Measurements from ENCODE around the gene APOBEC4.

Gene APOBEC4

DNA sequence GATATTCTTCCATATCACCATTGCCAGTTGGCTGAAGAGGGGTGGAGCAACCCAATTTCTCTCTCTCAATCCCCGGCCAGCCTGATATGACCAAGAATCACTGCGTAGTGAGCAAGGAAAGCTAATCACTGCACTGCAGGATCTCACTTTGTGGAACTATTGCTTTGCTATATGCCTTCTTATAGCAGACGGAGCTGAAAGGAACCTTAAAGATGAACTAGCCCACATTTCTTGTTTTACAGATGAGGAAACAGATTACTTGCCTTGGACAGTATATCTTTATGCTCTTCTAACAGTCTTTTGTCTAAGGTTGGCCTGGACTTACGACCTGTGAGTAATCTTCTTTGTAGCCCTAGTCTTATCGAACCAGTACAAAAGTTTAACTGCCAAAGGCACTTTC is 7.6 kb downstream of the APOBEC4 start:
- H3K9me3 ChIP-seq (ENCODE audit: control insufficient read depth in 1 of 2, low read length in 2 of 2): no peaks in the 10 kb centered on the region
- no peaks in the 10 kb centered on the region for H3K36me3 ChIP-seq (ENCODE audit: control insufficient read depth in 1 of 2, insufficient read depth in 2 of 2, low read length in 2 of 2)
- no peaks in the 10 kb centered on the region for H3K4me1 ChIP-seq (ENCODE audit: control insufficient read depth in 1 of 2, insufficient read depth in 2 of 2, low read length in 2 of 2)
- H3K4me3 ChIP-seq (ENCODE audit: low read depth in 1 of 2, low read length in 2 of 2): no peak overlapping the region
- H3K27me3 ChIP-seq (ENCODE audit: low read depth, low read length): no peaks in the 10 kb centered on the region
- no peak overlapping the region for H3K27ac ChIP-seq (ENCODE audit: low read length)

DNA sequence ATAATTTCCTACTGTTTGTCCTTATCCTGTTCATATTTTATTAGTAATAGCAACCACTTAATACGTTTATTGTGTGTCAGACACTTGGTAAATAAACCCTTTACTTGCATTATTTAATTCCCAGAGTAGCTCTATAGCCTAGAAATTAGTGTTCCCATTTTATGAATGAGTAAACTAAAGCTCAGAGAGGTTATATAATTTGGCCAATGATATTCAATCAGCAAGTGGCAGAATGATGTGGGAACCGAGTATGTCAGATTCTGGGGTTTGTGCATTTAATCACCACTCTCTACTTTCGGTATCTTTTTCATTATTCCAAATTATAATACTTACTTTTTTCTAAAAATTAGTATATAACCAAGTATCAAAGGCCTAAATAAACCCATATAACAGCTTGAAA is 10.9 kb downstream of the APOBEC4 start:
- H3K4me1 ChIP-seq (ENCODE audit: control insufficient read depth in 1 of 2, insufficient read depth in 2 of 2, low read length in 2 of 2): no peaks in the 10 kb centered on the region

DNA sequence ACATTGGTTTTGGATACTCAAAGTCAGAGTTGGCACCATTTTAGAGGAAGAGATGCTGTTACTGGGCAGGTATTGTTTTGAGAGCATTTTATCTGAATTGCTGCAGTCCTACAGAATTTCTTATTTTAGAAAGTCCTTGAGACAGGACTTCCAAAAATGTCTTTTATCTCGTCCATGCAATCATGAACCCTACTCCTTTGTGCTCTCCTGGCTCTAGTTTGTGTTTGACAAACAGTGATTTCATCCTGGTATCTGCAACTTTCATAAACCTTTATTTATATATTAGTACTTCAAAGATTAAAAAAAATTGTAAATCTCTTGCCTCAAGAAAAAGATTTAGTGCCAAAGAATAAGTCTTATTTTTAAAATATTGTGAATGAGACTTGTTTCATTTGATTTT is 12.9 kb downstream of the APOBEC4 start:
- H3K36me3 ChIP-seq (ENCODE audit: control insufficient read depth in 1 of 2, insufficient read depth in 2 of 2, low read length in 2 of 2): peaks cover 0 to under 1% of the 10 kb centered on the region in 2 donors
- H3K27me3 ChIP-seq (ENCODE audit: low read depth, low read length): no peaks in the 10 kb centered on the region
- H3K4me3 ChIP-seq (ENCODE audit: low read depth in 1 of 2, low read length in 2 of 2): no peak overlapping the region
- H3K9me3 ChIP-seq (ENCODE audit: control insufficient read depth in 1 of 2, low read length in 2 of 2): no peaks in the 10 kb centered on the region
- peaks cover 0 to 8% of the 10 kb centered on the region in 2 donors for H3K4me1 ChIP-seq (ENCODE audit: control insufficient read depth in 1 of 2, insufficient read depth in 2 of 2, low read length in 2 of 2)
- H3K27ac ChIP-seq (ENCODE audit: low read length): no peak overlapping the region

More for the DNA sequence above, 10.9 kb downstream of the APOBEC4 start:
- no peaks in the 10 kb centered on the region for H3K27me3 ChIP-seq (ENCODE audit: low read depth, low read length)
- no peaks in the 10 kb centered on the region for H3K36me3 ChIP-seq (ENCODE audit: control insufficient read depth in 1 of 2, insufficient read depth in 2 of 2, low read length in 2 of 2)
- no peaks in the 10 kb centered on the region for H3K9me3 ChIP-seq (ENCODE audit: control insufficient read depth in 1 of 2, low read length in 2 of 2)
- no peak overlapping the region for H3K27ac ChIP-seq (ENCODE audit: low read length)
- H3K4me3 ChIP-seq (ENCODE audit: low read depth in 1 of 2, low read length in 2 of 2): no peak overlapping the region

DNA sequence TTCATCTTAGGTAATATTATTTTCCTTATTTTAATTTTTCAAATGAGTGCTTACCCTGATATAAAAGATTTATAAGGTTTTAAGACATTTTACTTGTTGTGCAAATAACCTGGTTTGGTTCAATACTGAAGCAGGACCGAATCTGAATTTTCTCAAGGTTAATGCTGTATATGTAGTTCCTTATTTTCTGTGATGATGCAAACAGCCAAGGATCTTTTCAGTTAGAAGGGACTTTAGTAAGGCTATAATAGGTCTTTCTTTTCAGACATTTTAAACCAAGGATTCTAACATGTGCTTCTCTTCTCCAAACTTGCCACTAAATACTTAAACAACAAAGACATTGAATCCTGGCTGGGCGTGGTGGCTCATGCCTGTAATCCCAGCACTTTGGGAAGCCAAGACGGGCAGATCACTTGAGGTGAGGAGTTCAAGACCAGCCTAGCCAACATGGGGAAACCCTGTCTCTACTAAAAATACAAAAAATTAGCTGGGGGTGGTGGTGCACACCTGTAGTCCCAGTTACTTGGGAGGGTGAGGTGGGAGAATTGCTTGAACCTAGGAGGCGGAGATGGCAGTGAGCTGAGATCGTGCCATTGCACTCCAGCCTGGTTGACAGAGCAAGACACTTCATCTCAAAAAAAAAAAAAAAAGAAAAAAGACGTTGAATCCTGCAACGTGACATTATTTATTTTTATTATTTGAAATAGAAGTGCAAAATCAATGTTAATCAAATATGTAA is 14.3 kb downstream of the APOBEC4 start:
- Histone ChIP-seq H3K27me3 (ENCODE audit: low read depth, low read length) (no peaks in the 10 kb centered on the region), H3K4me3 (ENCODE audit: low read depth in 1 of 2, low read length in 2 of 2) (no peak overlapping the region), H3K9me3 (ENCODE audit: control insufficient read depth in 1 of 2, low read length in 2 of 2) (no peaks in the 10 kb centered on the region), H3K4me1 (ENCODE audit: control insufficient read depth in 1 of 2, insufficient read depth in 2 of 2, low read length in 2 of 2) (peaks cover 0 to 8% of the 10 kb centered on the region in 2 donors), H3K27ac (ENCODE audit: low read length) (no peak overlapping the region), H3K36me3 (ENCODE audit: control insufficient read depth in 1 of 2, insufficient read depth in 2 of 2, low read length in 2 of 2) (peaks cover 0 to 3% of the 10 kb centered on the region in 2 donors)

DNA sequence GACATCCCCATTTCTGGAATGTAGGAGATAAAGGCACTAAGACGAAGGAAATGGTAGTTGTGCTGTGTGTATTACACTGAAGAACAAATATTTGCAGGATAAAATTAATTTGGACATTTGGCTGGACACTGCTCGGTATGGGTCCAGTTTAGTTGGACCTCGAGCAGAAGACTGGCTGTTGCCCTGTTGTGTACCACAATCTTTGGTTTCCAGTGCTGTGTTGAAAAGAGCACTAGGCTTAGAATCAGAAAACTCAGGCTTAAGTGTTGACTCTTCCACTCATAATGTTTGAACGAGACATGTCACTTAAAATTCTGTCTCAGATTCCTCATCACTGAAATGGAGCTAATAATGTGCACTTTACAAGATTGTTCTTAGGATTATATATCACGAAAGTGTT is 16.3 kb downstream of the APOBEC4 start:
- no peaks in the 10 kb centered on the region for H3K9me3 ChIP-seq (ENCODE audit: control insufficient read depth in 1 of 2, low read length in 2 of 2)
- H3K27ac ChIP-seq (ENCODE audit: low read length): no peak overlapping the region
- peak overlapping the region; percentile 84 to 89 for H3K4me3 ChIP-seq (ENCODE audit: low read depth in 1 of 2, low read length in 2 of 2)
- peaks cover 0 to 11% of the 10 kb centered on the region in 2 donors for H3K36me3 ChIP-seq (ENCODE audit: control insufficient read depth in 1 of 2, insufficient read depth in 2 of 2, low read length in 2 of 2)
- no peaks in the 10 kb centered on the region for H3K27me3 ChIP-seq (ENCODE audit: low read depth, low read length)
- H3K4me1 ChIP-seq (ENCODE audit: control insufficient read depth in 1 of 2, insufficient read depth in 2 of 2, low read length in 2 of 2): peaks cover 6 to 25% of the 10 kb centered on the region in 2 donors

DNA sequence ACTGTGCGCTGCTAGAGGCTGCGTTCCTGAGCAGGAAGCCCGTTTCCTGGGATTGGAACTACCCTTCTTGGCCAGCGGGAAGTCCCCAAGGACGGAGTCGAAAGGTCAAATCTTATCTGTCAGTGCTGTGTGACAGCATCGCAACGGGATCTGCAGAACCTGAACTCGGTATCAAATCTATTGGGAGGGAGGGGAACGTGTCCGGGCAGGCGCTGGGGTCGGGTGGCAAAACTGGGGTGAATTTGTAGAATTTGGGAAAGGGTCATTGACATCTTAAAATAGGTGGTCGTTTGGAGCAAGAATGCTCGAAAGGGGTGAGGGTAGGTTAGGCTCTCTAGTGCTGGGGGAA is 16.8 kb downstream of the APOBEC4 start:
- Histone ChIP-seq H3K27me3 (ENCODE audit: low read depth, low read length) (no peaks in the 10 kb centered on the region), H3K4me3 (ENCODE audit: low read depth in 1 of 2, low read length in 2 of 2) (peak overlapping the region; percentile 84 to 89), H3K9me3 (ENCODE audit: control insufficient read depth in 1 of 2, low read length in 2 of 2) (no peaks in the 10 kb centered on the region), H3K27ac (ENCODE audit: low read length) (peak overlapping the region; percentile 8), H3K36me3 (ENCODE audit: control insufficient read depth in 1 of 2, insufficient read depth in 2 of 2, low read length in 2 of 2) (peaks cover 0 to 12% of the 10 kb centered on the region in 2 donors), H3K4me1 (ENCODE audit: control insufficient read depth in 1 of 2, insufficient read depth in 2 of 2, low read length in 2 of 2) (peaks cover 6 to 27% of the 10 kb centered on the region in 2 donors)

DNA sequence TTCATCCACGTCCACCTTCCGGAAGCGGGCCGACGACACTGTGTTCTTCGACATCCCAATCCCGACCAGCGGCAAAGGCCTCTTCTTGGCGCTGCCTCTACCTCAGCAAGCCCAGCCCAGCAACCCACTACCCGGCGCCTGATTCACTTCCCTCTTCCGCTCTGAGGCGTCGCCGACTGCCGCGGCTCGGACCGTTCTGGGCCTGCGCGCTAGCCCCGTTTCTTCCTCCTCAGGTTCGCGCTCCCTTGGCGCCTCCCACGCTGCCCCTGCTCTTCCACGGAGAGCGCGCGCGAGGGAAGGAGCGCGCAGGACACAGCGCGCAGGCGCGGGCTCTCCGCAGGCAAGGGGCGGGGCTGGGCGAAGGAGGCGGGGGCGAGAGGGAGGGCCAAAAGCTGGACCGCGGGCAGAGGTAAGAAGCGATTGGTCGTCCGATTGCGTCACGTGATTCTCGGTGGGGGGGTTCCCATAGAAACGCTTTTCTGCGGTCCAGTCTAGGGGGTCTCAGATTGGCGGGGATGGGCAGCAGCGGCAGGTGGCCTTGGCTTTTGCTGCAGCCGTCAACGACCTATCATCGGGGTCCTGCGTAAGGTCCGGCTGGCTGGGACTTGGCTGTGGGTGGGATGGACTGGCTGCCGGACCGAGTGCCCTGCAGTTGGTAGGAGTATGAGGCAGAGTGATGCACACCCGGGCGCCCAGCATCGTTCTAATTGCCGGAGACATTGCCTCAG is 17.3 kb downstream of the APOBEC4 start, which contains the start of gene ARPC5:
Gene ARPC5 (minus strand): TSS at position 178 of the 728 bp plus-strand sequence. CDS start 124 bp downstream, at position 54.
- Histone ChIP-seq H3K27ac (ENCODE audit: low read length) (peak within 1 kb of the TSS; percentile 94), H3K4me1 (ENCODE audit: control insufficient read depth in 1 of 2, insufficient read depth in 2 of 2, low read length in 2 of 2) (peaks cover 6 to 32% of the 10 kb centered on the region in 2 donors), H3K36me3 (ENCODE audit: control insufficient read depth in 1 of 2, insufficient read depth in 2 of 2, low read length in 2 of 2) (peaks cover 2 to 12% of the 10 kb centered on the region in 2 donors), H3K4me3 (ENCODE audit: low read depth in 1 of 2, low read length in 2 of 2) (peak within 1 kb of the TSS; percentile 84 to 89), H3K27me3 (ENCODE audit: low read depth, low read length) (no peaks in the 10 kb centered on the region), H3K9me3 (ENCODE audit: control insufficient read depth in 1 of 2, low read length in 2 of 2) (no peaks in the 10 kb centered on the region)

DNA sequence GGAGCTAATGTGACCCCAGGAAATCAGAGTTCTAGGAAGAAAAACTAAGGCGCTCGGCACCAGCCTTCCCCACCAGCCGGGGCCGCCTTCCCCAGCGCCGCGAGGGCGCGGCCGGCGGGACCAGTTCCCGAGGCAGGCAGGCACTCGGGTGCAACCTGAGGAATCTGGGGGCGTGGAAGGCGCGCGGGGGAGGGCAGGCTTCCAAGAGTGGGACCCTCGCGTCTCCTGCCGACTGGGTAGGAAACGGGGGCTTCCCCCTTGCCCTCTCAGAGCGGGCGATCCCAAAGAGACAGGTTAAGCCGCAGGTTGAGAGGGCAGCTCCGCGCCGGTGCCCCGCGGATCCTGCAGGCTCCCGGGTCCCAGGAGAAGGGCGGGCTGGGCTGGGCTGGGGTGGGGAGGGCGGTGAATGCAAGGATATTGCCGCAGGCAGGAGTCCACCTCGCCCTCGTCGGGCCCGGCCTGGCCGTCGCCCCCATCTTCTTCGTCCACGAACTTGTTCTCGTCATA is 18.0 kb downstream of the APOBEC4 start:
- no peaks in the 10 kb centered on the region for H3K27me3 ChIP-seq (ENCODE audit: low read depth, low read length)
- peaks cover 6 to 38% of the 10 kb centered on the region in 2 donors for H3K4me1 ChIP-seq (ENCODE audit: control insufficient read depth in 1 of 2, insufficient read depth in 2 of 2, low read length in 2 of 2)
- peak overlapping the region; percentile 94 for H3K27ac ChIP-seq (ENCODE audit: low read length)
- peak overlapping the region; percentile 84 to 89 for H3K4me3 ChIP-seq (ENCODE audit: low read depth in 1 of 2, low read length in 2 of 2)
- H3K9me3 ChIP-seq (ENCODE audit: control insufficient read depth in 1 of 2, low read length in 2 of 2): no peaks in the 10 kb centered on the region
- H3K36me3 ChIP-seq (ENCODE audit: control insufficient read depth in 1 of 2, insufficient read depth in 2 of 2, low read length in 2 of 2): peaks cover 8 to 18% of the 10 kb centered on the region in 2 donors

DNA sequence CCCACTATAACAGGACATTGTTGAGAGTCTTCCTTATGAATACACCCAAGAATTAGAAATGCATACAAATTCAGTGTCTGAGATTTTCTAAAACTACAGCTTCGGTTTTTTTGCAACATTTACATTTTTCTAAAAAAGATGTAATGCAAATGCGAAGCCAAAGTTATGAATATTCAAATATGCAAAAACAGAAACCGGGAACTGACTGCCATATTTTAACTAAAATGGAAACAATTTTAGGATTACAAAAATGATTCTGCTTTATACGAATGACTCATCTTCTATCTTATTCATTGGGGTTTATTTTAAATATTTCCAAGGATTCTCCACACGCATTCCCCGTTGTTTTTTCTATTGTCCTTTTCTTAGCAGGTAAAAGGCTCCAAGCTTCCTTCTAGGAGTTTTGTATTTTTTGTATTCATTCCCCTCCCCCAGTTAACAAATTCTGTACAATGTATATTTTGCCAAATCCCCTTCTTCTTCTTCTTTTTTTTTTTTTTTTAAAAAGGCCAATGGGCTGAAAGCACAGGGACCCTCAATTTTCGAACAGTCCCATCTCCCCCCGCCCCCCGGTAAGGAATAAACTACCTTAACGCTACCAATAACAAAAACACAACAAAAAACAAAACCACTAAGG is 18.6 kb downstream of the APOBEC4 start:
- peak overlapping the region; percentile 94 for H3K27ac ChIP-seq (ENCODE audit: low read length)
- peaks cover 6 to 40% of the 10 kb centered on the region in 2 donors for H3K4me1 ChIP-seq (ENCODE audit: control insufficient read depth in 1 of 2, insufficient read depth in 2 of 2, low read length in 2 of 2)
- no peaks in the 10 kb centered on the region for H3K27me3 ChIP-seq (ENCODE audit: low read depth, low read length)
- peaks cover 14 to 20% of the 10 kb centered on the region in 2 donors for H3K36me3 ChIP-seq (ENCODE audit: control insufficient read depth in 1 of 2, insufficient read depth in 2 of 2, low read length in 2 of 2)
- H3K4me3 ChIP-seq (ENCODE audit: low read depth in 1 of 2, low read length in 2 of 2): peak overlapping the region; percentile 84 to 89
- no peaks in the 10 kb centered on the region for H3K9me3 ChIP-seq (ENCODE audit: control insufficient read depth in 1 of 2, low read length in 2 of 2)

DNA sequence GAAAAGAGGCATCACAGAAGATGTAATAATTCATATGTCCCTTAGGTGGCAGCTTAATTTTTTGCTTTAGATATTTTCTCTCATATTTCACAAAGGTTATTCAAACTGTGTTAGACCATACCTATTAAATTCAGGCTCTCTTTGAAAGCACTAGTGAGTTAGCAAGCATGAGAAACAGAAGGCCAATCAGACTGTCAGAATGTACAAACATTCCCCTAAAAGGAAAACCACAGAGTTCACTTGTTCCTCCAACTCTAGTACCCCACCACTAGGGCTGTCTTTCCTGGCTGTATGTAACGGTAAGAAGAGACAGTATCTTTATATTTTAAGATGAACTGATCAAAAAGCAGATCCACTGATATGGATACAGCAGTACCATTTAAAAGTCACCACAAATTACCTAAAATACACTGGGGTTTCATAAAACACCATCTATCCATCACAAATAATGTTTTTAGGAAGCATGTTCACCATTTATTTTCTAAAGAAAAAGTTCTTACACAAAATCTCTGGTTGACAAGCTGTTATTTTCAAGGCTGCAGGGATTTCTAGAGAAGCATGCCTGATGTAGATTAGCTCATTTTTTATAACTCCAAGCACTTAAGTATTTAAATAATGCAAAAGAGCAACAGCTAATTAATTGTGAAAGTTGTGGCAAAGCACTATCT is 19.3 kb downstream of the APOBEC4 start:
- no peaks in the 10 kb centered on the region for H3K27me3 ChIP-seq (ENCODE audit: low read depth, low read length)
- H3K36me3 ChIP-seq (ENCODE audit: control insufficient read depth in 1 of 2, insufficient read depth in 2 of 2, low read length in 2 of 2): peaks cover 20 to 21% of the 10 kb centered on the region in 2 donors
- H3K27ac ChIP-seq (ENCODE audit: low read length): peak overlapping the region; percentile 94
- no peaks in the 10 kb centered on the region for H3K9me3 ChIP-seq (ENCODE audit: control insufficient read depth in 1 of 2, low read length in 2 of 2)
- peaks cover 6 to 40% of the 10 kb centered on the region in 2 donors for H3K4me1 ChIP-seq (ENCODE audit: control insufficient read depth in 1 of 2, insufficient read depth in 2 of 2, low read length in 2 of 2)
- peak overlapping the region; percentile 84 to 89 for H3K4me3 ChIP-seq (ENCODE audit: low read depth in 1 of 2, low read length in 2 of 2)
